ENCODE data around the gene CA11.

DNA sequence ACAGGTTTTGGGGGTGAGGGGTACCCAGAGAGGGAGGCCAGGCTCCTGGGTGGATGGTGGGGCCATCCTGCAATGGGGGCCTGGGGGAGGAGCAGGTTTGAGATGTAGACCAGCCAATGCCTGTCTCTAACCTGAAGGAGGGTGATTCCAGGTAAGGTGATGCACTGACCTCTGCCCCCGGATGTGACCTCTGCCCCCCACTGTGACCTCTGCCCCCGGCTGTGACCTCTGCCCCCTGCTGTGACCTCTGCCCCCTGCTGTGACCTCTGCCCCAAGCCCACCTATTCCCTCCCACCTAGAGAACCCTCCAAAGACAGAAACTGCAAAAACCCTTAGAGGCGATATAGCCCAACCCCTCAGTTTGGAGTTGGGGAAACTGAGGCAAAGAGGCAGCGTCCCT lies 49.8 kb downstream of the CA11 start:
- TF ChIP-seq, protein P1, sequence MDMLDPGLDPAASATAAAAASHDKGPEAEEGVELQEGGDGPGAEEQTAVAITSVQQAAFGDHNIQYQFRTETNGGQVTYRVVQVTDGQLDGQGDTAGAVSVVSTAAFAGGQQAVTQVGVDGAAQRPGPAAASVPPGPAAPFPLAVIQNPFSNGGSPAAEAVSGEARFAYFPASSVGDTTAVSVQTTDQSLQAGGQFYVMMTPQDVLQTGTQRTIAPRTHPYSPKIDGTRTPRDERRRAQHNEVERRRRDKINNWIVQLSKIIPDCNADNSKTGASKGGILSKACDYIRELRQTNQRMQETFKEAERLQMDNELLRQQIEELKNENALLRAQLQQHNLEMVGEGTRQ (CRISPR knock-in tag; IDR thresholded peaks at IDR 0.05), result no peak
- TF ChIP-seq BRCA1 (IDR thresholded peaks at IDR 0.05) (no peak), BRCA1 (CRISPR knock-in tag; IDR thresholded peaks at IDR 0.05) (no peak), YY1 (IDR thresholded peaks at IDR 0.05; ENCODE audit: borderline replicate concordance in 1 of 3, control insufficient read depth in 1 of 3, extremely low read depth in 1 of 3, insufficient read depth in 3 of 3, insufficient read length in 1 of 3, insufficient replicate concordance in 2 of 3, low read depth in 1 of 3, low read length in 2 of 3) (no peak), NR3C1 (CRISPR knock-in tag; IDR thresholded peaks at IDR 0.05) (no peak), TAF15 (IDR thresholded peaks at IDR 0.05; ENCODE audit: low read depth, low read length) (no peak), POLR2A (conservative IDR thresholded peaks at IDR 0.05) (no peak), NR2C2 (CRISPR knock-in tag; IDR thresholded peaks at IDR 0.05) (no peak; the same call in 1 of the 2 replicates), NR2C2 (tag; IDR thresholded peaks at IDR 0.05) (peak; percentile 96), RAD21 (CRISPR knock-in tag; conservative IDR thresholded peaks at IDR 0.05 in 1 of 2, IDR thresholded peaks at IDR 0.05 in 1 of 2) (no peak), EZH2 (IDR thresholded peaks at IDR 0.05; ENCODE audit: borderline replicate concordance, low read depth, low read length) (no peak), CTCF (IDR thresholded peaks at IDR 0.05 in 2 of 3, conservative IDR thresholded peaks at IDR 0.05 in 1 of 3; ENCODE audit: insufficient read depth in 2 of 3, low read depth in 1 of 3, low read length in 3 of 3) (no peak)

All from K562 (cell line).